ENCODE measurements around the gene RAB34.

RAB34 gene

DNA sequence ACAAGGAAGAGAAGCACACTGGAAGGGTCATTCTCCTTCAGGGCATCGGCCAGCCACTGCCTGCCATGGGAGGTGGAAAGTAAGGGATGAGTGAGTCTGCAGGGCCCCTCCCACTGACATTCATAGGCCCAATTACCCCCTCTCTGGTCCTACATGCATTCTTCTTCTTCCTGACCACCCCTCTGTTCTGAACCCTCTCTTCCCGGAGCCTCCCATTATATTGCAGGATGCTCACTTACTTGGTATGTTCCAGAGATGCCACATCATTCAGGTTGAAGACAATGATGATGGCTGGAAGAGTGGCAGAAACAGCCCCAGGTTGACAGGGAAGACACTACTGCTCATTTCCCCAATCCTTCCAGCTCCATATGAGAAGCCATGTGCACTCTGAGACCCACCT is 2.5 kb downstream of the RAB34 start:
- no peaks in the 10 kb centered on the region for H3K9me3 ChIP-seq (ENCODE audit: insufficient read depth, low read depth, low read length)
- WGBS: 100% methylated on average over 2 of the region's 2 CpGs
- H3K4me3 ChIP-seq (ENCODE audit: low read length): no peak overlapping the region
- H3K27ac ChIP-seq (ENCODE audit: low read depth, low read length): no peak overlapping the region
- H3K27me3 ChIP-seq (ENCODE audit: insufficient read depth, low read length): no peaks in the 10 kb centered on the region
- peaks cover 30% of the 10 kb centered on the region for H3K36me3 ChIP-seq (ENCODE audit: insufficient read depth, low read length)
- H3K4me1 ChIP-seq (ENCODE audit: insufficient read depth, low read length): peaks cover 20% of the 10 kb centered on the region
- no peak overlapping the region for H3K9ac ChIP-seq (ENCODE audit: low read depth, low read length)

DNA sequence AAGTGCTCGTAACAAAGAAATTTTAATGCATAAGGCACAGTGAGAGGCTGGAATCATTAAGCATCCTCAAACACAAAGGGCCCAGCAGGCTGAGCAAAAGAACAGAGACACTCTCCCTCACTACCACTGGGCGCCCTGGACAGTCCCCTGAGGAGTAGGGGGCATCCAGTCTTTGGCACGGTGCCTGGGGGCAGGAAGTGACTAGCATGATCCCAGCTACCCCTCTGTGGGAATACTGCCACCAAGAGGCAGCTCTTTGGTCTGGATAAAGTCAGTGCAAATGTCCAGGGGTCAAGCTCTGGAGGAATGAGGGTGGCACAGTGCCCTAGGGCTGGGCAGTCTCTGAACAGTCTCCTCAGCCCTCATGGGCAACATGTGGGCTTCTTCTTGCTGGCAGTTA is 3.4 kb downstream of the RAB34 start:
- Histone ChIP-seq H3K27me3 (ENCODE audit: insufficient read depth, low read length) (no peaks in the 10 kb centered on the region), H3K4me1 (ENCODE audit: insufficient read depth, low read length) (peaks cover 20% of the 10 kb centered on the region), H3K9ac (ENCODE audit: low read depth, low read length) (no peak overlapping the region), H3K9me3 (ENCODE audit: insufficient read depth, low read depth, low read length) (no peaks in the 10 kb centered on the region), H3K36me3 (ENCODE audit: insufficient read depth, low read length) (peaks cover 29% of the 10 kb centered on the region), H3K27ac (ENCODE audit: low read depth, low read length) (no peak overlapping the region), H3K4me3 (ENCODE audit: low read length) (no peak overlapping the region)
- 88% methylated on average over 3 of the region's 3 CpGs for WGBS

DNA sequence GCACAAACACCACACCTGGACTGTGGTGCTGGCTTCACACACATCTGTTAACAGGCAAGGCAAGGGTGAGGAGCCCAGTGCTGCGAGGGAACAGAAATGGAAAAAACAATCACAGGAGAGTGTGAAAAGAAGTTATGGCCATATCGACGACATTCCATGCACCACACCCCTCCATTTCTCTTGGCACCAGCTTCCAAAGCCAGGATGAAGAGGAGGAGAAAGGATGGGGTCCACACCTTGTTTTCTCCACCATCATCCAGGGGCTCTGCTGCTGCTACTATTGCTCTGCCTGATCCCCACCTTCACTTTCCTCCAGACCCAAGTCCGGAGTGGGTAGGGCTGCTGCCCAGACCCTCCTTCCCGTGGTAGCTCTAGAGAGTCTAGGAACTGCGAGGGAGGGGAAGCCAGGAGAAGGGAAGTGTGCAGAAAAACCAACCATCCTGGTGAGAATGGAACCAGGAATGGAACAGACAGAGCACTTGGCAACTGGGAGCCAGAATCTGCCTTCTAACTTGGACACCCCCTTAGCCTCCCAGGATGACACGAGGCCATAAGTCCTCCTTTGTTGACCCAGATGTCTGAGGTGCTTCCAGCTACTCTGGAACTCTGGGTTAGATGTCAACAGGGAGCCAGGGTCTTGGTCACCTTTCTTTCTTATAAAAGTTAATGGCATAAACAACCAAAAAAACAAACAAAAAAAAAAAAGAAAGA is 4.8 kb downstream of the RAB34 start:
- Histone ChIP-seq H3K27ac (ENCODE audit: low read depth, low read length) (no peak overlapping the region), H3K36me3 (ENCODE audit: insufficient read depth, low read length) (peaks cover 29% of the 10 kb centered on the region), H3K4me1 (ENCODE audit: insufficient read depth, low read length) (peaks cover 15% of the 10 kb centered on the region), H3K9ac (ENCODE audit: low read depth, low read length) (0 out of 2 replicates have a peak overlapping the region, but pooled peaks have one; percentile 96), H3K27me3 (ENCODE audit: insufficient read depth, low read length) (no peaks in the 10 kb centered on the region), H3K9me3 (ENCODE audit: insufficient read depth, low read depth, low read length) (no peaks in the 10 kb centered on the region), H3K4me3 (ENCODE audit: low read length) (peak overlapping the region; percentile 70)
- WGBS: 79% methylated on average over 6 of the region's 7 CpGs

DNA sequence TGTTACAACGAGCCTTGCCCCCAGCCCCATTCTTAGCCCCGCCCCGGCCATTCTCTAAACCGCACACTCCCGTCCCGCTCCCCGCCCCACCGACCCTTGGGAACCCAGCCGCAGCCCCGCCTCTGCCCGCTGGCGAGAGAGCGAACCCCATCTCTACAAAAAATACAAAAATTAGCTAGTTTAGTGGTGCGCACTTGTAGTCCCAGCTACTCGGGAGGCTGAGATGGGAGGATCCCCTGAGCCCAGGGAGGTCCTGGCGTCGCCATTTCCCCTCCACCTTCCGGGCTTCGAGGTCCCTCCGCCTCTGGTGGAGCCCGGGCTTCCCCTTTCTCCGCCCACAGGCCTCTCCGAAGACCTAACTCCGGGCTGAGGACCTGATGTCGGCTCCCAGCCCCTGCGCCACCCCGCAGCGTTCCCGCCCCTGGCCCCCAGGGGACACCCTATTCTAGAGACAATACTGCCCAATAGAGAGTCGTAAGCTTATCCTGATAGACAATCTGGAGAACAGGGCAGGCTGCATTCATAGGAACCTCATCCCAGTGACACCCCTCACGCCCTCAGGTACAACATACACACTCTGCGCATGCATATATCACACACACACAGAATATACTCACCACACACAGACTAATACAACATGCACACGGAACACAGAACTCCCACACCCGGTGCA is 5.5 kb downstream of the RAB34 start:
- H3K9ac ChIP-seq (ENCODE audit: low read depth, low read length): peak overlapping the region; percentile 96
- peak overlapping the region; percentile 97 for H3K27ac ChIP-seq (ENCODE audit: low read depth, low read length)
- H3K27me3 ChIP-seq (ENCODE audit: insufficient read depth, low read length): no peaks in the 10 kb centered on the region
- peak overlapping the region; percentile 70 for H3K4me3 ChIP-seq (ENCODE audit: low read length)
- peaks cover 16% of the 10 kb centered on the region for H3K4me1 ChIP-seq (ENCODE audit: insufficient read depth, low read length)
- 12% methylated on average over 34 of the region's 34 CpGs for WGBS
- H3K9me3 ChIP-seq (ENCODE audit: insufficient read depth, low read depth, low read length): no peaks in the 10 kb centered on the region
- H3K36me3 ChIP-seq (ENCODE audit: insufficient read depth, low read length): peaks cover 29% of the 10 kb centered on the region

DNA sequence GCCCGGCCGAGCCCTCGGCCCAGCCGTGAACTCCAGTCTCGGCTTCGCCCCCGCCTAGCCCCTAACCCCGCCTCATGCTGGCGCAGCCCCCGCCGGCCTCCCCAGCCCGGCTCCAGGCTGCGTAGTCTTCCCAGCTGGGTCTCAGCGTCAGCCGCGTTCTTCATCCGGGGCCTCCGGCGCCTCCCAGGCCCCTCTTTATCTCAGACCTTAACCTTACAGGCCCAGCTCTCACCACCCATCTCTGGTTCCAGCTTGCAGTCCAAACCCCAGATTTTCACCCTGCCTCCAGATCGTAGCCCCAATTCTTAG is 6.0 kb downstream of the RAB34 start, which contains the start of gene PROCA1:
TSS of gene PROCA1 (minus strand) at position 166 of the 309 bp plus-strand sequence. CDS start 228 bp downstream, outside the sequence.
- H3K27ac ChIP-seq (ENCODE audit: low read depth, low read length): peak within 1 kb of the TSS; percentile 98
- H3K4me1 ChIP-seq (ENCODE audit: insufficient read depth, low read length): peaks cover 19% of the 10 kb centered on the region
- H3K9me3 ChIP-seq (ENCODE audit: insufficient read depth, low read depth, low read length): no peaks in the 10 kb centered on the region
- H3K9ac ChIP-seq (ENCODE audit: low read depth, low read length): peak within 1 kb of the TSS; percentile 96
- H3K4me3 ChIP-seq (ENCODE audit: low read length): peak within 1 kb of the TSS; percentile 70
- H3K27me3 ChIP-seq (ENCODE audit: insufficient read depth, low read length): no peaks in the 10 kb centered on the region
- H3K36me3 ChIP-seq (ENCODE audit: insufficient read depth, low read length): peaks cover 29% of the 10 kb centered on the region
- under 1% methylated on average over 20 of the region's 20 CpGs for WGBS

- peak overlapping the region; percentile 98 for H3K27ac ChIP-seq (ENCODE audit: low read depth, low read length)
- peak overlapping the region; percentile 96 for H3K9ac ChIP-seq (ENCODE audit: low read depth, low read length)
- H3K9me3 ChIP-seq (ENCODE audit: insufficient read depth, low read depth, low read length): no peaks in the 10 kb centered on the region
- H3K4me3 ChIP-seq (ENCODE audit: low read length): peak overlapping the region; percentile 70
- no peaks in the 10 kb centered on the region for H3K27me3 ChIP-seq (ENCODE audit: insufficient read depth, low read length)
- H3K4me1 ChIP-seq (ENCODE audit: insufficient read depth, low read length): peaks cover 13% of the 10 kb centered on the region
- under 1% methylated on average over 74 of the region's 74 CpGs for WGBS
- peaks cover 29% of the 10 kb centered on the region for H3K36me3 ChIP-seq (ENCODE audit: insufficient read depth, low read length)
Measured at GRCh38 chr17:28710861-28711722, 6.6 kb downstream of the RAB34 start.

DNA sequence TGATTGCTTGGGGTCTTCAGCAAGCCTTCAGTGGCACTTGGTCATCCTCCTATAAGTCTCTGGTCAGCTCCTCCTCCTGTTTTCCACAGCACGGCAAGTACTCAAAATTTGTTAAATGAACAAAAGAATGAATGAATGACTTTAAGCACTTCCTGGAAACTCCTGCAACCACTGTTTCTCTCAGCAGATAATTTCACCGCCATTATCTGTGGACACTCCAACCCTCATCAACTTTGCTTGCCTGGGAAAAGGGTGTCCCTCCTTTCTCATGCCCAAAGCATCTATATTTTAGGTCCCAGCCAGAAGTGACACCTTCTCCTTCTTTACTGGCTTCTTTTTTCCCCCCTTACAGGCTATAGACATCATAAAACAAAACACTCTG is 10.3 kb downstream of the RAB34 start:
- Histone ChIP-seq H3K4me3 (ENCODE audit: low read length) (no peak overlapping the region), H3K9ac (ENCODE audit: low read depth, low read length) (no peak overlapping the region), H3K27me3 (ENCODE audit: insufficient read depth, low read length) (no peaks in the 10 kb centered on the region), H3K36me3 (ENCODE audit: insufficient read depth, low read length) (peaks cover 20% of the 10 kb centered on the region), H3K9me3 (ENCODE audit: insufficient read depth, low read depth, low read length) (no peaks in the 10 kb centered on the region), H3K27ac (ENCODE audit: low read depth, low read length) (no peak overlapping the region), H3K4me1 (ENCODE audit: insufficient read depth, low read length) (peaks cover 4% of the 10 kb centered on the region)
- 98% methylated on average over 2 of the region's 2 CpGs for WGBS

DNA sequence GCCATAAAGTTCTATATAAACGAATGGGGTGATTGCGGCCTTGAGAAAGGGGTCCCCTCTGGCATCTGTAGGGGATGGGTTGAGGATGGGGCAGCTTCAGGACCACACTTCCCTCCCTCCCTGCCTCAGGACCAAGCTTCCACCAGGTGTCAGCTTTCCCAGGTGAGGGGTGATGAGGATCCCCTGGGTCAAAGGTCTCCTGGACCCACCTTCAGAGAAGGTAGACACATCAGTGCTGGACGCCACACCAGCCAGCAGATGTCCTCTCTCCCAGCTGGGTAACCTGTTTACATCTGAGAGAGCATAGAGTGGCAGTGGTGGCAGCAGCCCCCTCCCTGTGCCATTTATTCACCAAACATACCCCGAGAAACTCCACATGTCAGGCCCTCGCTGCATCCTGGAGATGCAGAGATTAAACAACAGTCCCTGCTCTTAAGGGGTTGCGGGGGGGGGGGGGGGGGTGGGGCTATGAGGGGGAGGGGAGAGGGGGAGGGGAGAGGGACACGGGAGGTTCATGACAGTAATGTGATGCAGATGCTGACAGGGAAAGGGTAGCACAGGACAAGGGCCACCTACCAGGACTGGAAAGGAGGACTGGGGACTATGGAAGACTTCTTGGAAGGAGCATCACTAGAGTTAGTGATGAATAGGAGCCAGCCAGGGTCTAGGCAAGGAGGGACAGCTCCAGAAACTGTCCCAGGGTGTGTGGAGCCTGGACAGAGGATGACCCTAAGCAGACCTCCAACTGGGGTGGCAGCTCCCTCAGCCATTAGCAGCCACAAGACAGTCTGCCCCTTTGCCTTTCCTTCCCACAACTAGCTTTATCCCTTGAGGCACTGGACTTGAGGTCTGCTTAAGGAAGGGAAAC is 11.0 kb downstream of the RAB34 start:
- Histone ChIP-seq H3K4me1 (ENCODE audit: insufficient read depth, low read length) (peaks cover 4% of the 10 kb centered on the region; the same call in 1 of the 2 replicates), H3K27ac (ENCODE audit: low read depth, low read length) (no peak overlapping the region), H3K4me3 (ENCODE audit: low read length) (no peak overlapping the region), H3K27me3 (ENCODE audit: insufficient read depth, low read length) (no peaks in the 10 kb centered on the region), H3K9ac (ENCODE audit: low read depth, low read length) (no peak overlapping the region), H3K36me3 (ENCODE audit: insufficient read depth, low read length) (peaks cover 26% of the 10 kb centered on the region), H3K9me3 (ENCODE audit: insufficient read depth, low read depth, low read length) (no peaks in the 10 kb centered on the region)
- 58% methylated on average over 3 of the region's 7 CpGs for WGBS

GRCh38 chr17:28705728-28706334 is 11.8 kb downstream of the RAB34 start:
- Histone ChIP-seq H3K4me1 (ENCODE audit: insufficient read depth, low read length) (peaks cover 4% of the 10 kb centered on the region; the same call in 1 of the 2 replicates), H3K27me3 (ENCODE audit: insufficient read depth, low read length) (no peaks in the 10 kb centered on the region), H3K4me3 (ENCODE audit: low read length) (no peak overlapping the region), H3K36me3 (ENCODE audit: insufficient read depth, low read length) (peaks cover 35% of the 10 kb centered on the region), H3K9ac (ENCODE audit: low read depth, low read length) (0 out of 2 replicates have a peak overlapping the region, but pooled peaks have one; percentile 29), H3K27ac (ENCODE audit: low read depth, low read length) (no peak overlapping the region), H3K9me3 (ENCODE audit: insufficient read depth, low read depth, low read length) (no peaks in the 10 kb centered on the region)
- 90% methylated on average over 10 of the region's 10 CpGs for WGBS

GRCh38 chr17:28705074-28705659 is 12.5 kb downstream of the RAB34 start:
- no peak overlapping the region for H3K27ac ChIP-seq (ENCODE audit: low read depth, low read length)
- H3K9ac ChIP-seq (ENCODE audit: low read depth, low read length): no peak overlapping the region
- 79% methylated on average over 5 of the region's 5 CpGs for WGBS
- H3K27me3 ChIP-seq (ENCODE audit: insufficient read depth, low read length): no peaks in the 10 kb centered on the region
- H3K4me1 ChIP-seq (ENCODE audit: insufficient read depth, low read length): peaks cover 4% of the 10 kb centered on the region; the same call in 1 of the 2 replicates
- H3K9me3 ChIP-seq (ENCODE audit: insufficient read depth, low read depth, low read length): no peaks in the 10 kb centered on the region
- peaks cover 41% of the 10 kb centered on the region for H3K36me3 ChIP-seq (ENCODE audit: insufficient read depth, low read length)
- no peak overlapping the region for H3K4me3 ChIP-seq (ENCODE audit: low read length)

Measured in HUES64 (cell line).